22Rv1 (cell line): Measurements from ENCODE around the gene VSX2.

Experiments used
- ZFX ChIP-seq: fragments of 450-650 bp; IDR thresholded peaks from 2 replicates; pipeline ENCODE4 v1.6.1; 2017; ENCODE audit warnings: antibody characterized with exemption, borderline replicate concordance
- TF ChIP-seq, protein P1 (sequence below): fragments of 450-650 bp; IDR thresholded peaks from 2 replicates; pipeline ENCODE4 v1.5.1; 2017; ENCODE audit warnings: mild to moderate bottlenecking

DNA sequence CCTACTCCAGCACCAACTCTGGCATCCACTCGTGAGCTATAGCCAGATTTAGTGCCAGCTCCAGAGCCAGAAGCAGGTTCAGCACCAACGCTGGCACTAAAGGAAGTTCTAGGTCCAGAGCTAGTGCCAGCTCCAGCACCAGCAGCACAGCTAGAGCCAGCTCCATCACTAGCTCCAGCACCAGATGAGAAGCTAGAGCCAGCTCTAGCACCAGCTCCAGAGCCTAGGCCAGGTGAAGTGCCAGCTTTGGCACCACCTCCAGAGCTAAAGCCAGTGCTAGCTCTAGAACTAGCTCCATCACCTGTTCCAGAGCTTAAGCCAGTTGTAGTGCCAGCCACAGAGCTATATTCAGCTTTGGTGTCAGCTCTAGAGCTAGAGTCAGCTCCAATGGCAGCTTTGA lies 38.8 kb downstream of the VSX2 start:
- TF ChIP-seq, protein P1, sequence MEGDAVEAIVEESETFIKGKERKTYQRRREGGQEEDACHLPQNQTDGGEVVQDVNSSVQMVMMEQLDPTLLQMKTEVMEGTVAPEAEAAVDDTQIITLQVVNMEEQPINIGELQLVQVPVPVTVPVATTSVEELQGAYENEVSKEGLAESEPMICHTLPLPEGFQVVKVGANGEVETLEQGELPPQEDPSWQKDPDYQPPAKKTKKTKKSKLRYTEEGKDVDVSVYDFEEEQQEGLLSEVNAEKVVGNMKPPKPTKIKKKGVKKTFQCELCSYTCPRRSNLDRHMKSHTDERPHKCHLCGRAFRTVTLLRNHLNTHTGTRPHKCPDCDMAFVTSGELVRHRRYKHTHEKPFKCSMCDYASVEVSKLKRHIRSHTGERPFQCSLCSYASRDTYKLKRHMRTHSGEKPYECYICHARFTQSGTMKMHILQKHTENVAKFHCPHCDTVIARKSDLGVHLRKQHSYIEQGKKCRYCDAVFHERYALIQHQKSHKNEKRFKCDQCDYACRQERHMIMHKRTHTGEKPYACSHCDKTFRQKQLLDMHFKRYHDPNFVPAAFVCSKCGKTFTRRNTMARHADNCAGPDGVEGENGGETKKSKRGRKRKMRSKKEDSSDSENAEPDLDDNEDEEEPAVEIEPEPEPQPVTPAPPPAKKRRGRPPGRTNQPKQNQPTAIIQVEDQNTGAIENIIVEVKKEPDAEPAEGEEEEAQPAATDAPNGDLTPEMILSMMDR, result no peak
- no peak for TF ChIP-seq ZFX
